ENCODE data around the gene DSCAML1.

The DSCAML1 gene

GRCh38 chr11:117464778-117465177 is 332.2 kb downstream of the DSCAML1 start:
- no peak overlapping the region for H2BK120ac ChIP-seq (ENCODE audit: low read depth, low read length)
- no peak overlapping the region for H2AFZ ChIP-seq (ENCODE audit: low read length)
- H3K18ac ChIP-seq (ENCODE audit: low read length) = no peak overlapping the region
- H3K9ac ChIP-seq (ENCODE audit: low read depth, low read length, poor library complexity) = no peak overlapping the region
- H2BK12ac ChIP-seq (ENCODE audit: low read length) = no peak overlapping the region
- peaks cover 0 to 35% (median 0%) of the 10 kb centered on the region in 3 experiments for H3K27me3 ChIP-seq (ENCODE audit: control insufficient read depth in 3 of 3, insufficient read depth in 3 of 3, low read depth in 1 of 3, low read length in 3 of 3)
- no peak overlapping the region for H4K8ac ChIP-seq (ENCODE audit: low read depth, low read length)
- no peak overlapping the region for H3K27ac ChIP-seq (replicated peaks; ENCODE audit: low read length)
- no peak overlapping the region for H3K23ac ChIP-seq (ENCODE audit: low read depth, low read length, poor library complexity)
- no peak overlapping the region for H4K91ac ChIP-seq (ENCODE audit: low read depth, low read length, poor library complexity)
- no peaks in the 10 kb centered on the region for H3K9me3 ChIP-seq (replicated peaks in 1 of 2; ENCODE audit: control insufficient read depth in 2 of 2, insufficient read depth in 1 of 2, low read depth in 1 of 2, low read length in 2 of 2)
- H3K4me1 ChIP-seq (ENCODE audit: control insufficient read depth in 2 of 2, insufficient read depth in 1 of 2, low read depth in 1 of 2, low read length in 2 of 2) = peaks cover 0 to 3% of the 10 kb centered on the region in 2 donors
- no peak overlapping the region for H2AK5ac ChIP-seq (ENCODE audit: low read depth, low read length)
- H2BK5ac ChIP-seq (ENCODE audit: low read length) = no peak overlapping the region
- WGBS, 2 donors (ENCODE audit: extremely low coverage in 2 of 2, insufficient read length in 2 of 2, insufficient replicate concordance in 1 of 2) = no CpG with 5 or more reads among the region's 13 CpGs
- no peaks in the 10 kb centered on the region for H3K36me3 ChIP-seq (replicated peaks in 1 of 2; ENCODE audit: control insufficient read depth in 2 of 2, insufficient read depth in 2 of 2, low read length in 2 of 2)
- no peak overlapping the region for H3K4me3 ChIP-seq (ENCODE audit: low read length in 2 of 2)
- H3K79me1 ChIP-seq (ENCODE audit: low read depth, low read length) = no peaks in the 10 kb centered on the region
- H3K14ac ChIP-seq (ENCODE audit: low read length) = no peak overlapping the region
- no peak overlapping the region for H3K4me2 ChIP-seq (ENCODE audit: insufficient read depth, low read length, poor library complexity, severe bottlenecking)
- H2BK15ac ChIP-seq (ENCODE audit: low read length) = no peak overlapping the region
- DNase-seq (ENCODE audit: low spot score) = no peak
- H3K4ac ChIP-seq (ENCODE audit: low read length) = no peak overlapping the region

DNA sequence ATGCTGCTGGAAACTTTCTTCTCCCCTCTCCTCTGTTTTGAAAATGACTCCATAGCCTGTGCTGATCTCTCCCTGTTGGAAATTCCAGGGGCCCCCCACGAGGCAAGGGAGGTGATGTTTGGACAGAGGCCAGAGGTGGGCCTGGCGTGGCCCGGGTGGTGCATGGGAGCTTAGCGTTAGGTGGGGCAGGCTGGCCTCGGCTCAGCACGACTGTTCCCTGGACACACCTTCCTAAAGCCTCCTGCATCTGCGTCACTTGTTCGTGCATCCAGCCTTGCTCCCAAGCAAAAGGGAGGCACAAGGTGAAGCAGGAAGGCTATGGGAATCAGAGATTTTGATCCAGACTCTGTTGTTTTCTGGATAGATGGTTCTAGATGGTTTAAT is 334.2 kb downstream of the DSCAML1 start:
- no CpG with 5 or more reads among the region's 8 CpGs for WGBS, 2 donors (ENCODE audit: extremely low coverage in 2 of 2, insufficient read length in 2 of 2, insufficient replicate concordance in 1 of 2)

GRCh38 chr11:117462183-117462863 is 334.7 kb downstream of the DSCAML1 start:
- H3K4me1 ChIP-seq (ENCODE audit: control insufficient read depth in 2 of 2, insufficient read depth in 1 of 2, low read depth in 1 of 2, low read length in 2 of 2) = peaks cover 0 to 3% of the 10 kb centered on the region in 2 donors
- no peak overlapping the region for H2AFZ ChIP-seq (ENCODE audit: low read length)
- H3K9ac ChIP-seq (ENCODE audit: low read depth, low read length, poor library complexity) = no peak overlapping the region
- H2BK15ac ChIP-seq (ENCODE audit: low read length) = no peak overlapping the region
- H2BK5ac ChIP-seq (ENCODE audit: low read length) = no peak overlapping the region
- no peak overlapping the region for H3K23ac ChIP-seq (ENCODE audit: low read depth, low read length, poor library complexity)
- no peak overlapping the region for H4K8ac ChIP-seq (ENCODE audit: low read depth, low read length)
- no peak for DNase-seq (ENCODE audit: low spot score)
- H2BK12ac ChIP-seq (ENCODE audit: low read length) = no peak overlapping the region
- peaks cover 0 to 50% (median 0%) of the 10 kb centered on the region in 3 experiments for H3K27me3 ChIP-seq (ENCODE audit: control insufficient read depth in 3 of 3, insufficient read depth in 3 of 3, low read depth in 1 of 3, low read length in 3 of 3)
- H3K14ac ChIP-seq (ENCODE audit: low read length) = no peak overlapping the region
- WGBS, 2 donors (ENCODE audit: extremely low coverage in 2 of 2, insufficient read length in 2 of 2, insufficient replicate concordance in 1 of 2) = no CpG with 5 or more reads among the region's 18 CpGs
- no peak overlapping the region for H2AK5ac ChIP-seq (ENCODE audit: low read depth, low read length)
- H3K36me3 ChIP-seq (replicated peaks in 1 of 2; ENCODE audit: control insufficient read depth in 2 of 2, insufficient read depth in 2 of 2, low read length in 2 of 2) = no peaks in the 10 kb centered on the region
- no peak overlapping the region for H3K4me3 ChIP-seq (ENCODE audit: low read length in 2 of 2)
- H2BK120ac ChIP-seq (ENCODE audit: low read depth, low read length) = no peak overlapping the region
- no peak overlapping the region for H3K27ac ChIP-seq (replicated peaks; ENCODE audit: low read length)
- no peak overlapping the region for H4K91ac ChIP-seq (ENCODE audit: low read depth, low read length, poor library complexity)
- H3K4ac ChIP-seq (ENCODE audit: low read length) = no peak overlapping the region
- H3K9me3 ChIP-seq (replicated peaks in 1 of 2; ENCODE audit: control insufficient read depth in 2 of 2, insufficient read depth in 1 of 2, low read depth in 1 of 2, low read length in 2 of 2) = no peaks in the 10 kb centered on the region
- peak overlapping the region; percentile 38 for H3K18ac ChIP-seq (ENCODE audit: low read length)
- no peaks in the 10 kb centered on the region for H3K79me1 ChIP-seq (ENCODE audit: low read depth, low read length)
- no peak overlapping the region for H3K4me2 ChIP-seq (ENCODE audit: insufficient read depth, low read length, poor library complexity, severe bottlenecking)

More for the DNA sequence above, 334.2 kb downstream of the DSCAML1 start:
- no peak overlapping the region for H4K8ac ChIP-seq (ENCODE audit: low read depth, low read length)
- H2AK5ac ChIP-seq (ENCODE audit: low read depth, low read length) = no peak overlapping the region
- H3K36me3 ChIP-seq (replicated peaks in 1 of 2; ENCODE audit: control insufficient read depth in 2 of 2, insufficient read depth in 2 of 2, low read length in 2 of 2) = no peaks in the 10 kb centered on the region
- H3K18ac ChIP-seq (ENCODE audit: low read length) = peak overlapping the region; percentile 59
- no peak overlapping the region for H2BK12ac ChIP-seq (ENCODE audit: low read length)
- no peaks in the 10 kb centered on the region for H3K9me3 ChIP-seq (replicated peaks in 1 of 2; ENCODE audit: control insufficient read depth in 2 of 2, insufficient read depth in 1 of 2, low read depth in 1 of 2, low read length in 2 of 2)
- H3K27ac ChIP-seq (replicated peaks; ENCODE audit: low read length) = no peak overlapping the region
- H3K9ac ChIP-seq (ENCODE audit: low read depth, low read length, poor library complexity) = no peak overlapping the region
- no peak overlapping the region for H3K4me3 ChIP-seq (ENCODE audit: low read length in 2 of 2)
- no peak overlapping the region for H3K4ac ChIP-seq (ENCODE audit: low read length)
- H2BK5ac ChIP-seq (ENCODE audit: low read length) = no peak overlapping the region
- no peak overlapping the region for H2AFZ ChIP-seq (ENCODE audit: low read length)
- no peak for DNase-seq (ENCODE audit: low spot score)
- no peak overlapping the region for H4K91ac ChIP-seq (ENCODE audit: low read depth, low read length, poor library complexity)
- H3K14ac ChIP-seq (ENCODE audit: low read length) = peak overlapping the region; percentile 94
- peaks cover 0 to 3% of the 10 kb centered on the region in 2 donors for H3K4me1 ChIP-seq (ENCODE audit: control insufficient read depth in 2 of 2, insufficient read depth in 1 of 2, low read depth in 1 of 2, low read length in 2 of 2)
- no peaks in the 10 kb centered on the region for H3K79me1 ChIP-seq (ENCODE audit: low read depth, low read length)
- H2BK15ac ChIP-seq (ENCODE audit: low read length) = no peak overlapping the region
- peaks cover 0 to 44% (median 0%) of the 10 kb centered on the region in 3 experiments for H3K27me3 ChIP-seq (ENCODE audit: control insufficient read depth in 3 of 3, insufficient read depth in 3 of 3, low read depth in 1 of 3, low read length in 3 of 3)
- no peak overlapping the region for H3K4me2 ChIP-seq (ENCODE audit: insufficient read depth, low read length, poor library complexity, severe bottlenecking)
- H3K23ac ChIP-seq (ENCODE audit: low read depth, low read length, poor library complexity) = peak overlapping the region; percentile 52
- no peak overlapping the region for H2BK120ac ChIP-seq (ENCODE audit: low read depth, low read length)

DNA sequence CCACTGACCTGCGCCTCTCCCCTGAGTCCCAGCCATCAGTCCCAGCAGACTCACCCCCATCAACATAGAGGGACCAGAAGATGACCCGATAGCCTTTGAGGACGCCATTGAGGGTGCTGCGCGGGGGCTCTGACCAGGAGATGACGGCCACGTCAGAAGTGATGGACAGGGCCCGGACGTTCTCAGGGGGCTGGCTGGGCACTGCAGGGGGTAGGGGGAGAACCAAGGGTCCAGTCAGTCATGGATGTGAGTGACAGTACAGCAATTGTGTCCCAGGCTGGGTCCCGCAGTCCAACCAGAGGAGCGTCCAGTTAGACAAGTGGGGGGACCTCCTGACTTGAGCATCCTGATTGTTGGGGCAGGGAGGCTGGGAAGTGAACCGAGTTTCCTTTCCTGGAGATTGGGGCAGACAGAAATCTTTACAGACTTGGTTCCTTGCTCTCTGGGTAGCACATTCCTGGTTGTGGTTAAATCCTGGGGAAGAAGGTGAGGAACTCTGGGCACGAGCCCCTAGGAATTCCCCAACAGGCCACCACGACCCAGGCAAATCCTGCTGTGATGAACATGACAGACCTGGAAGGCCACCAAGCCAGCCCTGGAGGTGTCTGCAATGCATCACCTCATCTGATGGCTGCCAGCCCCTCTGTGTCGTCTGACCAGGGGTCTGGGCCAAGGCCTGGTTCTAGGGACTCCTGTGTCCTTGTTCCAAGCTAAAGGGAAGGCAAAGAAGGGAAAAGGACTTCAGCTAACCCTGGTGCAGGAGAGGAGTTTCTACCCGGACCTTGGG is 335.4 kb downstream of the DSCAML1 start:
- peaks cover 0 to 54% (median 0%) of the 10 kb centered on the region in 3 experiments for H3K27me3 ChIP-seq (ENCODE audit: control insufficient read depth in 3 of 3, insufficient read depth in 3 of 3, low read depth in 1 of 3, low read length in 3 of 3)
- H2AFZ ChIP-seq (ENCODE audit: low read length) = no peak overlapping the region
- no peak overlapping the region for H4K8ac ChIP-seq (ENCODE audit: low read depth, low read length)
- no peaks in the 10 kb centered on the region for H3K36me3 ChIP-seq (replicated peaks in 1 of 2; ENCODE audit: control insufficient read depth in 2 of 2, insufficient read depth in 2 of 2, low read length in 2 of 2)
- no peak overlapping the region for H2BK12ac ChIP-seq (ENCODE audit: low read length)
- no peak overlapping the region for H3K27ac ChIP-seq (replicated peaks; ENCODE audit: low read length)
- peak overlapping the region; percentile 11 for H2AK5ac ChIP-seq (ENCODE audit: low read depth, low read length)
- H2BK5ac ChIP-seq (ENCODE audit: low read length) = peak overlapping the region; percentile 15
- no peak overlapping the region for H3K14ac ChIP-seq (ENCODE audit: low read length)
- no peak overlapping the region for H3K23ac ChIP-seq (ENCODE audit: low read depth, low read length, poor library complexity)
- no peak overlapping the region for H3K4me2 ChIP-seq (ENCODE audit: insufficient read depth, low read length, poor library complexity, severe bottlenecking)
- H4K91ac ChIP-seq (ENCODE audit: low read depth, low read length, poor library complexity) = no peak overlapping the region
- DNase-seq (ENCODE audit: low spot score) = no peak
- no CpG with 5 or more reads among the region's 16 CpGs for WGBS, 2 donors (ENCODE audit: extremely low coverage in 2 of 2, insufficient read length in 2 of 2, insufficient replicate concordance in 1 of 2)
- no peak overlapping the region for H3K4ac ChIP-seq (ENCODE audit: low read length)
- peaks cover 0 to 3% of the 10 kb centered on the region in 2 donors for H3K4me1 ChIP-seq (ENCODE audit: control insufficient read depth in 2 of 2, insufficient read depth in 1 of 2, low read depth in 1 of 2, low read length in 2 of 2)
- H3K9me3 ChIP-seq (replicated peaks in 1 of 2; ENCODE audit: control insufficient read depth in 2 of 2, insufficient read depth in 1 of 2, low read depth in 1 of 2, low read length in 2 of 2) = no peaks in the 10 kb centered on the region
- peak overlapping the region; percentile 21 for H3K18ac ChIP-seq (ENCODE audit: low read length)
- no peak overlapping the region for H2BK15ac ChIP-seq (ENCODE audit: low read length)
- no peak overlapping the region for H3K4me3 ChIP-seq (ENCODE audit: low read length in 2 of 2)
- no peak overlapping the region for H3K9ac ChIP-seq (ENCODE audit: low read depth, low read length, poor library complexity)
- no peak overlapping the region for H2BK120ac ChIP-seq (ENCODE audit: low read depth, low read length)
- no peaks in the 10 kb centered on the region for H3K79me1 ChIP-seq (ENCODE audit: low read depth, low read length)
